ENCODE results near the gene OSBPL9.

The OSBPL9 gene

DNA sequence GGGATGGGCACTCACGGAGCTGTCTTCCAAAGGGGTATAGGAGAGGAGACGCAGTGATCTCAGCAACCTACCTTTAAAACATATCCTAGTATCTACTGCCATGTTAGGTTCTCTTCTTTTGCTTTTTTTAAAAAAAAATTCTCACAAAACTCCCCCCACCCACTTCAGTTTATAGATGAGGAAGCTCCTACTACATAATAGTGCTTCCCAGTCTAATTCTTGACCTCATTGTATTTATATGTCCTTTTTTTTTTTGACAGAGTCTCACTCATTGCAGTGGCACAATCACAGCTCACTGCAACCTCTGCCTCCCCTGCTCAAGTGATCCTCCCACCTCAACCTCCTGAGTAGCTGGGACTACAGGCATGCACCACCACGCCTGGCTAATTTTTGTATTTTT, 99.9 kb downstream of the OSBPL9 start:
- no peak for DNase-seq (ENCODE audit: extremely low read depth, insufficient read length)
- H3K4me3 ChIP-seq (replicated peaks; ENCODE audit: low read depth, low read length) = no peak overlapping the region
- H3K36me3 ChIP-seq (ENCODE audit: control insufficient read depth, insufficient read depth, low read length) = no peaks in the 10 kb centered on the region
- TF ChIP-seq, protein P1, sequence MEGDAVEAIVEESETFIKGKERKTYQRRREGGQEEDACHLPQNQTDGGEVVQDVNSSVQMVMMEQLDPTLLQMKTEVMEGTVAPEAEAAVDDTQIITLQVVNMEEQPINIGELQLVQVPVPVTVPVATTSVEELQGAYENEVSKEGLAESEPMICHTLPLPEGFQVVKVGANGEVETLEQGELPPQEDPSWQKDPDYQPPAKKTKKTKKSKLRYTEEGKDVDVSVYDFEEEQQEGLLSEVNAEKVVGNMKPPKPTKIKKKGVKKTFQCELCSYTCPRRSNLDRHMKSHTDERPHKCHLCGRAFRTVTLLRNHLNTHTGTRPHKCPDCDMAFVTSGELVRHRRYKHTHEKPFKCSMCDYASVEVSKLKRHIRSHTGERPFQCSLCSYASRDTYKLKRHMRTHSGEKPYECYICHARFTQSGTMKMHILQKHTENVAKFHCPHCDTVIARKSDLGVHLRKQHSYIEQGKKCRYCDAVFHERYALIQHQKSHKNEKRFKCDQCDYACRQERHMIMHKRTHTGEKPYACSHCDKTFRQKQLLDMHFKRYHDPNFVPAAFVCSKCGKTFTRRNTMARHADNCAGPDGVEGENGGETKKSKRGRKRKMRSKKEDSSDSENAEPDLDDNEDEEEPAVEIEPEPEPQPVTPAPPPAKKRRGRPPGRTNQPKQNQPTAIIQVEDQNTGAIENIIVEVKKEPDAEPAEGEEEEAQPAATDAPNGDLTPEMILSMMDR (IDR thresholded peaks at IDR 0.05; ENCODE audit: insufficient read depth, low read length, poor library complexity, severe bottlenecking) = no peak
- no peaks in the 10 kb centered on the region for H3K27me3 ChIP-seq (replicated peaks; ENCODE audit: control insufficient read depth, insufficient read depth, low read length)

DNA sequence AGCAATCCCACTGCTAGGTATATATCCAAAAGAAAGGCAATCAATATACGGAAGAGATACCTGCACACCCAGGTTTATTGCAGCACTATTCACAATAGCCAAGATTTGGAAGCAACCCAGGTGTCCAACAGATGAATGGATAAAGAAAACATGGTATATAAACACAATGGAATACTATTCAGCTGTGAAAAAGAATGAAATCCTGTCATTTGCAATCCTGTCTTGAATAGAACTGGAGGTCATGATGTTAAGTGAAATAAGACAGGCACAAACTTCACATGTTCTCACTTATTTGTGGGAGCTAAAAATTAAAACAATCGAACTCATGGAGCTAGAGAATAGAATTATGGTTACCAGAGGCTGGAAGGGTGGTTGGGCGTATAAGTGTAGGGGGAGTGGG, 101.0 kb downstream of the OSBPL9 start:
- TF ChIP-seq, protein P1 (IDR thresholded peaks at IDR 0.05; ENCODE audit: insufficient read depth, low read length, poor library complexity, severe bottlenecking) = no peak
- Histone ChIP-seq H3K4me3 (replicated peaks; ENCODE audit: low read depth, low read length) (no peak overlapping the region), H3K36me3 (ENCODE audit: control insufficient read depth, insufficient read depth, low read length) (no peaks in the 10 kb centered on the region), H3K27me3 (replicated peaks; ENCODE audit: control insufficient read depth, insufficient read depth, low read length) (no peaks in the 10 kb centered on the region)
- no peak for DNase-seq (ENCODE audit: extremely low read depth, insufficient read length)

DNA sequence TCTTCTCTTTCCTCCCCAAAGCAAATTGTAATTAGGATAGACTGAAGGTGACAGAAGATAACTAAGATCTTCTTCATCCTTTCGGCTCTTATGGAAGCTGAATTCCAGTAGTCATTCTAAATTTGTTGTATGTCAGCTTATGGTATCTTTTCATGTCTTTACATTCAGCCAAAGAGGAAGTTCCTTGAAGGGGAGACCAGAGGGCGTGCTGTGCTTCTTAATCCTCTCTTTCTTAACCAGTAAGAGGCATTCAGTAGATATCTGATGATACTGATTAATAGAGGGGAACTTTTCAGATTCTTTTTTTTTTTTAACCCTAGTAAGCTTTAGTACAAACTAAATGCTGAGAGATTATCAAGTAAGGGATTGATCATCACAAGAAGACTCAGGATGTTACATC, 102.3 kb downstream of the OSBPL9 start:
- Histone ChIP-seq H3K36me3 (ENCODE audit: control insufficient read depth, insufficient read depth, low read length) (no peaks in the 10 kb centered on the region), H3K27me3 (replicated peaks; ENCODE audit: control insufficient read depth, insufficient read depth, low read length) (no peaks in the 10 kb centered on the region), H3K4me3 (replicated peaks; ENCODE audit: low read depth, low read length) (no peak overlapping the region)
- no peak for DNase-seq (ENCODE audit: extremely low read depth, insufficient read length)
- TF ChIP-seq, protein P1 (IDR thresholded peaks at IDR 0.05; ENCODE audit: insufficient read depth, low read length, poor library complexity, severe bottlenecking) = no peak

DNA sequence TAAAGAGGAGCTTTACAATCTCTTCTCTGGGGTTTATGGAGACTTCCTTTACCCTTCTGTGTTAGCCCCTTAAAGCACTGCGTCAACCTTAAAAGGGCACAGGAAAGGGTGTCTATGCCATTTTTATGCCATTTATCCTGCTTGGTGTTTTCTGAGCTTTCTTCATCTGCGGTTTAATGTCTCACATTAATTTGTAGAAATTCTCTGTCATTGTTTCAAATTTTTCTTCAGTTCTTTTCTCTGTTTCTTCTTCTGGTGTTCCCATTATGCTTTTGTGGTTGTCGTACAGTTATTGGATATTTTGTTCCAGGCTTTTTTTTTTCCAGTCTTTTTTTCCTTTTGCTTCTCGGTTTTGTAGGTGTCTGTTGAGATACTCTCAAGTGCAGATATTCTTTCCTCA, 107.9 kb downstream of the OSBPL9 start:
- no peaks in the 10 kb centered on the region for H3K27me3 ChIP-seq (replicated peaks; ENCODE audit: control insufficient read depth, insufficient read depth, low read length)
- TF ChIP-seq, protein P1 (IDR thresholded peaks at IDR 0.05; ENCODE audit: insufficient read depth, low read length, poor library complexity, severe bottlenecking) = no peak
- no peak for DNase-seq (ENCODE audit: extremely low read depth, insufficient read length)
- no peak overlapping the region for H3K4me3 ChIP-seq (replicated peaks; ENCODE audit: low read depth, low read length)
- no peaks in the 10 kb centered on the region for H3K36me3 ChIP-seq (ENCODE audit: control insufficient read depth, insufficient read depth, low read length)

DNA sequence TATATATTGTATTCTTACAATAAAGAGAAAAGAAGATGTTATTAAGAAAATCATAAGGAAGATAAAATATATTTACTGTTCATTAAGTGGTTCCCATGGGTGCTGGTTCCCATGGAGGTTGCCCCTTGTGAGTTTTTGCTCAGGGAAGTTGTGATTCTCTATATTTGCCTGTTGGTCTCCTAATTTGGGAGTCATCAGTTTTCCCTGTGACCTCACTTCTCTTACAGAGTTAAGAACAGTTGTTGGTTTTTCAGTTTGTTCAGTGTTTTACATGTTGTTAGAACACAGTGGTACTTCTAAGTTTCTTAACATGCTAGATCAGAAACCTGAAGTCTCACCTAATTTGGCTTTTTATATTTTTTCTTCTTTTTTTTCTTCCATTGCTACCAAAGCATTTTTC, 109.2 kb downstream of the OSBPL9 start:
- TF ChIP-seq, protein P1 (IDR thresholded peaks at IDR 0.05; ENCODE audit: insufficient read depth, low read length, poor library complexity, severe bottlenecking) = no peak
- no peak for DNase-seq (ENCODE audit: extremely low read depth, insufficient read length)
- H3K4me3 ChIP-seq (replicated peaks; ENCODE audit: low read depth, low read length) = no peak overlapping the region
- H3K27me3 ChIP-seq (replicated peaks; ENCODE audit: control insufficient read depth, insufficient read depth, low read length) = no peaks in the 10 kb centered on the region
- H3K36me3 ChIP-seq (ENCODE audit: control insufficient read depth, insufficient read depth, low read length) = no peaks in the 10 kb centered on the region

DNA sequence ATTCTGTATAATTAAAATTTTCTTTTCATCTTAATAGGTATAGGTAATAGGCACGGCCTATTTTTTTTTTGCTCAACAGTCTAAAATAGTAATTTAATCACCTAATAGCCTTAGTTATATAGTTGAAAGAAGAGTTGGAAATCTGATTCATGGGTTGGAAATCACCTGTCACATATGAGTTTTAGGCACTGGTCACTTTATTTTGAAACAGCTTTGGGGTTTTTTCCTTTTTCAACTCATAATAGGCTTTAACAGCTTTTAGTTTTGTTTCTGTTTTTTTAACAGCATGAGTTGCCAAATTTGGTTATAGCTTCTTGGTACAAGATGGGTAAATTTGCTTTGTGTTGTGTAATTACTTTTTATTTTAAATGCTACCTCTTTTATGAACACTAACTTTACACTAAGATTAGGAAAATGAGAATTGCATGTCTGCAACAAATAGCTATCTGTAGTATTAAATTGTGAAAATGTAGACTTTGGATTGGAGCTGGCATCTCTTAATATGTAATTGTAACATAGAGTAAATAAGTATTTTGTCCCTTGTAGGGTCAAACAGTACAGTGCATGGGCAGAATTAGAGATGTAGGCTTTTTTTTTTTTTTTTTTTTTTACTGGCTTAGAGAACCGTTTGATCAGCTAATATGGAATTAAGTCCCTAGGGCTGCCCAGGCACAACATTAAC, 109.8 kb downstream of the OSBPL9 start:
- Histone ChIP-seq H3K36me3 (ENCODE audit: control insufficient read depth, insufficient read depth, low read length) (no peaks in the 10 kb centered on the region), H3K27me3 (replicated peaks; ENCODE audit: control insufficient read depth, insufficient read depth, low read length) (no peaks in the 10 kb centered on the region), H3K4me3 (replicated peaks; ENCODE audit: low read depth, low read length) (no peak overlapping the region)
- TF ChIP-seq, protein P1 (IDR thresholded peaks at IDR 0.05; ENCODE audit: insufficient read depth, low read length, poor library complexity, severe bottlenecking) = no peak
- peak; percentile 55 for DNase-seq (ENCODE audit: extremely low read depth, insufficient read length)
